HG02759 (cell line): ENCODE measurements around the gene ZNF407.
"Not testable (repeated sequence)": the region's sequence is repeated elsewhere in the genome, so short reads cannot be mapped to it uniquely, and the experiment has no call there.

Source experiments
- ATAC-seq: cut with Tn5 transposase; IDR thresholded peaks from one replicate; pipeline ENCODE4 v1.9.1; 2021; ENCODE audit warnings: mild to moderate bottlenecking, moderate library complexity; ENCODE audit not compliant: unreplicated experiment

The ZNF407 gene

DNA sequence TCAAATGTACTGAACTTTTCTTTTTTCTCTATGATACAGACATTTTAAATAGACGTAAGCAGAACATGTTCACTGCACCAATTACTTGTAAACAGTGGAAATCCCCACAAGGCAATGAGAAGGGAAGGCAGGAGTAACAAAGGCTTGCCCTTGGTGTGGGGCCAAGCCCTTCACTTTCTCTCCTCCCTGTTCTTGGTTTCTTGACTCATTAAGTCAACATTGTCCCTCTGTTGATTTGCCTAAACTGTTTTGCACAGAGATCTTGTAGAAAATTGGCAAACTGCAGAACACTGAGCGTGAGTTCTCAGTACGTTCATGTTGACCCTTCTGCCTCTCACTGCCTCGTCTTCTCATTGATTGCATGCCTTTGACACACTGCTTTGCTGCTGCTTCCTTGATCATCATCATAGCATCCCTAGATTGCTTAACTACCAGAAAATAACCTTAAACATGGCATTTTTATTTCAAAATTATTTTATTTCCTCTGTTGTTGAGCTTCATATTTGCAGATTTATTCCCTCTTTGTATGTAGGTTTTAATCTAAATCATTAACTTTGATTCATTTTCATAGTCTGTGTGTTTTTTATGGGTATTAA is 353.6 kb downstream of the ZNF407 start:
- peak; percentile 77 for ATAC-seq

GRCh38 chr18:74957588-74958224 is 360.0 kb downstream of the ZNF407 start:
- no peak for ATAC-seq

GRCh38 chr18:74959216-74959615 is 361.5 kb downstream of the ZNF407 start:
- no peak for ATAC-seq

- no peak for ATAC-seq
These were observed 363.9 kb downstream of the ZNF407 start for GRCh38 chr18:74961596-74961995.

DNA sequence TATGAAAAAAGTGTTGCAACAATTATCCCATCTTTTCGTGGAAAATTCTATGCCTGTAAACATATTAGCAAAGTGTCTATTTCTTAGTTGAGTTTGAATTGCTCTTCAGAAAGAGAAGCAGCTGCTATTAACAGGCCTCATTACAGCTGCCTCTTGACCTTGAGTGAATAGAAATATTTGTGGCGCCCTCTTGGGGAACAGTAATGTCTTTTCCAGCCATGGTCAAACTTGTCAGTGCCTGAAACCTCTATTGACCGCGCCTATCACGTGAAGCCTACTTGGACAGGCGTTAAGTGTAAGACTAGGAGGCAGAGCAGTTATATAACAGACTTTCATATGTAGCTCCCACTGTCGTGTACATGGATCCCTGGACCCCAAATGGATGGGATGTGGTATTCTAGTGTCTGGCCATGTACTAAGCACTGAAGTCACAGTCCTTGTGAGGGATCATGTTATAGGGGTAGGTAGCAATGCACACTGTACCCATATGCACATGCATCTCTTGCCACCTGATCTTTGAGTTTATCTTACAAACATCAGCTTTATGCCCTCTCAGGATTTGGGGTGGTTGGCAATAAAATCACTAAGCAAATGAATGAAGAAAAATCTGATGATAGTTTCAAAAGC is 366.3 kb downstream of the ZNF407 start:
- peak; percentile 78 for ATAC-seq

GRCh38 chr18:74965682-74966081 is 368.0 kb downstream of the ZNF407 start:
- ATAC-seq, result no peak

- ATAC-seq, result no peak
These were observed 369.8 kb downstream of the ZNF407 start for GRCh38 chr18:74967438-74967837.

DNA sequence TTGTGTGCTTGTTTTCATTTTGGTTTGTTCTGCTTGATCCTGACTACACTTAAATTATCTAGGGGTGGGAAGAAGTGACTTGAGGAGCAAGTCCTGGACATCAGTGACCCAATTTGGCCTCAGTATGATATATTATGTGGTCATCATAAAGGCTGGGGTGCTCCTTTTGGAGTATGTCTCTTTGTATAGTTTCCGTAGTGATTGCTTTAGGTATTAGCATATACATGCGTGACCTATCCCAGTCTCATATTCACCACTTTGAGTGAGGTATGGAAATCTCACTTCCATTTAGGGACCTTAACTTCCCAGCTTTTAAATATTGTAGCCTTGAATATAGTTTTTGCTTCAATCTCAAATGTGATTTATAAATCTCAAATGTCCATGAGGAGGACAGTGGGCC is 370.3 kb downstream of the ZNF407 start:
- no peak for ATAC-seq

DNA sequence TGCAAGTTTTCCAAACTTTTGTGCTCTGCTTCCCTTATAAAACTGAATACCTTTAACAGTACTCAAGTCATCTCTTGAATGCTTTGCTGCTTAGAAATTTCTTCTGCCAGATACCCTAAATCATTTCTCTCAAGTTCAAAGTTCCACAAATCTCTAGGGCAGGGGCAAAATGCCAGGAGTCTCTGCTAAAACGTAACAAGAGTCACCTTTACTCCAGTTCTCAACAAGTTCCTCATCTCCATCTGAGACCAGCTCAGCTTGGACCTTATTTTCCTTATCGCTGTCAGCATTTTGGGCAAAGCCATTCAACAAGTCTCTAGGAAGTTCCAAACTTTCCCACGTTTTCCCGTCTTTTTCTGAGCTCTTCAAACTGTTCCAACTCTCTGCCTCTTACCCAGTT is 373.7 kb downstream of the ZNF407 start:
- not testable (repeated sequence) for ATAC-seq

DNA sequence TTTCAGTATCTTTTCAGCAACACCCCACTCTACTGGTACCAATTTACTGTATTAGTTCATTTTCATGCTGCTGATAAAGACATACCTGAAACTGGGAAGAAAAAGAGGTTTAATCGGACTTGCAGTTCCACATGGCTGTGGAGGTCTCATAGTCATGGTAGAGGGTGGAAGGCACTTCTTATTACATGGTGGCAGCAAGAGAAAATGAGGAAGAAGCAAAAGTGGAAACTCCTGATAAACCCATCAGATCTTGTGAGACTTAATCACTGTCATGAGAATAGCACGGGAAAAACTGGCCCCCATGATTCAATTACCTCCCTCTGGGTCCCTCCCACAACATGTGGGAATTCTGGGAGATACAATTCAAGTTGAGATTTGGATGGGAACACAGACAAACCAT is 374.1 kb downstream of the ZNF407 start:
- ATAC-seq, result not testable (repeated sequence)

GRCh38 chr18:74972354-74972753 is 374.7 kb downstream of the ZNF407 start:
- no peak for ATAC-seq

DNA sequence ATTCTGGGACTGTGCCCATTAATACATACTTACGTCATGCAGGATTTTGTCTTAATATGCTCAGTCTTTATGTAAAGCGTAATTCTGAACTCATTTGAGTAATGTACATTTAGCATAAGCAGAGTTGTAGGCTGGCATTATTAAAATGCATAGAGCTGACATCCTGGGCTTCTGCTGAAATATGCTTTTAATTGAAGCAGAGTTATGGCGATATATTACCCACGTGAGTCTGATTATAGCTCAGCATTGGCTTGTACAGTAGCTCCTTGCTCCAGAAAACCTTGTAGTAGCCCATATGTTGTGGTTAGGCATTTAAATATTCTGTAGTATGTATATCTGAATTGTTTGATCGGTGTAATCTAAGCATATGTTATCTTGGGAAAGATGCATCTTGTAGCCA is 377.3 kb downstream of the ZNF407 start:
- no peak for ATAC-seq

DNA sequence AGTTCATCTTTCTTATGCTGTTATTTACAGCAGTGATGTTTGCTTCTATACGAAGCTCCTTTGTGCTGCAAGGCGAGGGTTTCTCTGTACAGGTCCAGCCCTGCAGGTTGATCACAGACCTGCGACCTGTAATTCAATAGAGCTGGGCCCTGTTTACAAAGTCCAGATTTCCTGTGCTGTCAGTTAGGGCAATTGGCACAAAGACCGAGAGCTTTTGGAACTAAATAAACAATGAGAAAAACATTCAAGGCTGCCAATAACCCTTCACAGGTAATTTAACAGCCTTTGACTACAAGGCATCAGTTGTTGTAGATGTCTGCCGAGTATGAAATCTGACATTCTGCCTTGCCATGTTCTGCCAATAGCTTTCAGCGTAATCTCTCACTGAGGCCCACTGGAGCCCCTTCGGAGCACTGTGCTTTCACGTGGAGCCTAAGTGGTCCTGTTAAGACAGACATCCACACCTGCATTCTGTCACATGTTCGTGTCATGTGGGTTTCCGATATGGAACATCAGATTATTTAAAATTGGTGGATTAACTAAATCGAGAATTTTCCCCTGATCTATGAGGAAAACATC is 378.8 kb downstream of the ZNF407 start:
- no peak for ATAC-seq

DNA sequence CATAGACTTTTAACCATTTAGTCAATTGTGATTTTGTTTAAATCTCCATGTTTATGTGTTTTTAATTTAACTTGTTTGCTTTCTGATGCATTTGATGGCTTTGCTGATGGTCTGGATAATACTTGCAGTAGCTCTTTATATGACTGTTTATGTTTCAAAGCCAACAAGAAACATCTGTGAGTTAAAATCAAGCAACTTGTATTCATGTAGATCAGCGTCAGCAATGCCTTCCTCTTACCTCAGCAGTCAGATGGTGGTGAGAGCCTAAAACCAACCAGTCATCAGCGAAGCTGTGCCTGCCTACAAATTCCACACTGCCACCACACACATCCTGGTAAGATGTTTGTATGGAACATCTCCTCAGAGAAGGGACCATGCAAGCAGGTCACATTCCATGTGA is 379.4 kb downstream of the ZNF407 start:
- no peak for ATAC-seq

GRCh38 chr18:74980669-74981068 is 383.0 kb downstream of the ZNF407 start:
- ATAC-seq, result no peak

GRCh38 chr18:74981476-74981875 is 383.8 kb downstream of the ZNF407 start:
- ATAC-seq, result no peak

DNA sequence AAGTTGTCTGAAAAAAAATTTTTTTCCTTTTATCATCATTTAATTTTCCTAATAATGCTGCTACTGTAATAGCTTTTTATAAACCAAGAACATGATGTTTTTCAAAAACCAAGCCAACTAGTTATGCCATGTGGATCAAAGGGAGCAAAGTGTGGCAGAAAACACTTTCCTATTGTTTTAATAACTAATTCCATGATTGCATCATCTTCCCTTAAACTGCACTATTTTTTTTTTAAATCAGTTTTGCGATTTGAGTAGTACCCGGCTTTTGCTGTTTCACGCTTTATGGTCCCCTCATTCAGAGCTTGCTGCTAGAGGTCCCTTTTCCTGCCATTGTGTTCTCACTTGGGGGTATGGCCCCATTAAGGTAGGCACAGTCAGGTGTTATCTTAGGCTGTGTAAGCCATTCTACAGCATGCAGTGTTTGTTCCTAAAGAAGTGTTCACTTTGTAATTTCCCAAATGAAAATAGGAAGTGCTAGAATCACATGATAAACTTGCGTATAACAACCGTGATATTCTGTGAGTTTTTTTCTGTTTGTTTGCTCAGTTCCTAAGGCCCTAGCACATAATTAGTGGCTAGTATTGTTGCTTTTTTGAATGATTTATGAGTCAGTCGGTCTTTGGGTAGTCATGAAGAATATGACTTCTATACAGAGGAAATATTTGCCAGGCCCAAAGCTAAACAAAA is 385.4 kb downstream of the ZNF407 start:
- no peak for ATAC-seq

- no peak for ATAC-seq
These were observed 391.5 kb downstream of the ZNF407 start for GRCh38 chr18:74989134-74989533.

GRCh38 chr18:74990563-74991081 is 393.0 kb downstream of the ZNF407 start:
- ATAC-seq, result no peak

GRCh38 chr18:74994502-74995418 is 397.1 kb downstream of the ZNF407 start:
- peak; percentile 80 for ATAC-seq
